Measurements from ENCODE around the gene CKLF. TPM values are rescaled to one million over a fixed set of nuclear protein-coding genes. Genes with fewer than 3 reads are reported as not detected.
A peak's percentile ranks its signal among the peaks of the same experiment; 100 is the strongest.

The CKLF gene
- total RNA-seq, 1 donor from 2014 or later, result 84.0 TPM

DNA sequence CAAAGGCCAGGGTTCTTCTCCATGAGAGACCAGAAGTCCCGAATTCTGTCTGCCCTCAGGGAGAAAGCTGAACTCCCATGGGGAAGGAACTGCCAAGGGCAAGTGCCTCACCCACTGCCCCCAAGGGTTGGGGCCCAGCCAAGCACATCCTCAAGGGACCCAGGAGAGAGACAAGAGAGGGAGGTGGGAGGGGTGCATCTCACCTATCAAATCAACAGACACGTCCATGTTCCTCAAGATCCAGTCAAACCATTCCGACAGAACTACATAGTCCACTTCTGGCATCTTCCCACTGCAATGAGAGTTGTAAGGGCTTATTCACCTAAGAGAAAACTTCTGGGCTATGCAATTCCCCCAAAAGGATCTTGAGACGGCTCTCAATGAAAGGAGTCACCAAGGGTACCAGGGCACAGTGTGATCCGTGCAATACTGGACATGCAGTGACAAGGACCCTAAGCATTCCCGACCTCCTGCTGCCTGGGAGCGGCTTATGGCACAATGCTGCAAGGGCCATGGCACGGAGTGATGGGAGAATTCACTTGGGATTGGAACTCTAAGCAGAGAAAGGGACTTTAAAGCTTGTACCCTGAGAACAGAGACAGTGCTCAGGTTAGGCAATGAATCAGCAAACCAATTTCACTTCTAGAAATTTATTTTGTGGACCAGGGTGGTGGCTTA, 34.7 kb upstream of the CKLF start:
- DNase-seq (ENCODE audit: low read depth in 2 of 2), result no peak

DNA sequence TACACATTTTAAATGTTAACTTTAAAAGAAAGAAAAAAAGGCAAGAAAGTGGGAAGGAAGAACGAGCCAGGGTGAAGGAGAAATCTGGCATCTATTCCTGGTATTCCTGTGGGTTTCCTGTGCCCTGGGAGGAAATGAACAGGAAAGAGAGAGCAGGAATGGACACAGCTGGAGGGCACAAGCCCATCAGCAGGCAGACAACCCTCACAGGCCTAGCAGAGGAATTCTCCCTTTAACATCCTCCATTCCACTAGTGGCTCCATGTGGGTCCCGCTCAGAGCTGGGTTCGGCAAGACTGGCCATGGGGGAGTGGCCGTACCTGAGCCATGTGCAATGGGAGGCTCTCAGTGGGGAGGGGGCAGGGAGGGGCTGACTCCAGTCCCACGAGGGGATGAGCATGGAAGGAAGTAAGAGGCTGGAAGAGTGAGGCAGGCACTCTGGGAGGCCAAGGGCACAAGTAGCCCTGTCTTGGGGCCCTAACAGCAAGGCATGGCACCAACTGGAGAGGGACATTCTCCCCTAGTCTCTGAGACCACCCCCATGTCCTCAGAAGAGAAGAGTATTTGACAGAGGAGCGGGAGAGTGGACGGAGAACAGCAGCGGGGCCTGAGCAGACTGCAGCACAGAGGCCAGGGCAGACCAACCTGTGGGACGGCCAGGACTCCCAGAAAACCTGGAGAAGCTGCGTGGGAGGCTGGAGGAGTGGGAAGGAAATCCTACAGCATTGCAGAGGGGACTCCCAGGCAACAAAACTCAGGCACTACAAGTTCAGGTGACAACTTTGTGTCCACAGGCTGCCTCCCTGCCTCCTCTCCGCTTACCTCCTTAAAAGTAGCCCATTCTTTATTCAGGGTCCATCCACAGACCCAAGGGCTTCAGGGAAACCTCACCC, 32.6 kb upstream of the CKLF start:
- DNase-seq (ENCODE audit: low read depth in 2 of 2), result peak in 1 of 2 donors; percentile 38

DNA sequence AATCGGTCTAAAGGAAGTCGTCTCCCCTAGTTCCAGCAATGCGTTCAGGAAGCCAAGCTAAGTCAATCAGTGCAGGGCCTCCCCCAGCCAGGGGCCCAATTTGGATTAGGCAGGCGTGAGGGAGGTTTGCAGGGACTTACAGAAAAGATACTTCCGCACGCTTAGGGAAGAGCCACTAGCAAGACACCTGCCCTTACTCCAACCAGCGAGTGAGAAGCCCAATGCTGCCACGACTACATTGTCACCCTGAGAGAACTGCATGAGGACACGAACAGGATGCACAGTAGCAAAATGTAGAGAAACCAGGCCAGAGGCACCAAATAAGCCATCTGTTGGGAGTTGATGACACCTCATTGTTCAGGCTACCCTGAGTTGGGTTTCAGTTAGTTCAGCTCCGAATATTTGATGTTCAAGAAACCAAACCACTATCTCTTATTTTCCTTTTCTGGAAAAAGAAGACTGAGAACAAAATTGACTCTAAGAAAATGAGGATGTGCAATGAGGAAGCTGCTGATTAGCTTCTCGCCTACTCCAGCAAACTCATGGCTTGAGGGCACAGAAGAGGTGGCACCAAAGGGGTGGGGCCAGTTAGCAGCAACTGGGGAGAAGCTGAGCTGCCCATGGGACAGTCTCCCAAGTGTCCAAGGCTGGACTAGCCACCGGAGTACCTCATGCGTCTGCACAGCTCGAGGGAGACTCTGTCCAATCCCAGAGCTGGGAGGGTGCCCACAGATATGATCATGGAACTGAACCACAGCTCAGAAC, 31.8 kb upstream of the CKLF start:
- DNase-seq (ENCODE audit: low read depth in 2 of 2), result no peak

DNA sequence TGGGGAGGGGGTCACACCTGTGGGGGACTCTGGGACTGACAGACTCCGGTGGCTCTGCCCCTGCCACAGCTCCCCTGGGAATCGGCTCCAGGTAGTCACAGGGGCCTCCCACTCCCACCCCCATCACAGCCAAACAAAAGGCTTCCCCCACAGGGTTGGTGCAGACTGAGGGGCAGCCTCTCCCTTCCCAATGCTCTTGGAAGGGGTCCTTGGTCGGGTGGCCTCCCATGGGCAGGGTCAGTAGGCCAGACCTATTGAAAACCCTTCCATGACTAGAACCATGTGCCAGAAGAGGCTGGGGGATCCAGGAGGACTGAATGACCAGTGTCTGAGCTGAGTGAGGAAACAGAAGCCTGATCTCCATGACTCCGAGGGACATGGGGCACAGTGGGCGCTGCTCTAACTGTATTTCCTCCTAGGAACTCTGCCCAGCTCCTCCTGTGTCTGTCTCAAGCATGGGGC, 31.1 kb upstream of the CKLF start:
- DNase-seq (ENCODE audit: low read depth in 2 of 2), result no peak

DNA sequence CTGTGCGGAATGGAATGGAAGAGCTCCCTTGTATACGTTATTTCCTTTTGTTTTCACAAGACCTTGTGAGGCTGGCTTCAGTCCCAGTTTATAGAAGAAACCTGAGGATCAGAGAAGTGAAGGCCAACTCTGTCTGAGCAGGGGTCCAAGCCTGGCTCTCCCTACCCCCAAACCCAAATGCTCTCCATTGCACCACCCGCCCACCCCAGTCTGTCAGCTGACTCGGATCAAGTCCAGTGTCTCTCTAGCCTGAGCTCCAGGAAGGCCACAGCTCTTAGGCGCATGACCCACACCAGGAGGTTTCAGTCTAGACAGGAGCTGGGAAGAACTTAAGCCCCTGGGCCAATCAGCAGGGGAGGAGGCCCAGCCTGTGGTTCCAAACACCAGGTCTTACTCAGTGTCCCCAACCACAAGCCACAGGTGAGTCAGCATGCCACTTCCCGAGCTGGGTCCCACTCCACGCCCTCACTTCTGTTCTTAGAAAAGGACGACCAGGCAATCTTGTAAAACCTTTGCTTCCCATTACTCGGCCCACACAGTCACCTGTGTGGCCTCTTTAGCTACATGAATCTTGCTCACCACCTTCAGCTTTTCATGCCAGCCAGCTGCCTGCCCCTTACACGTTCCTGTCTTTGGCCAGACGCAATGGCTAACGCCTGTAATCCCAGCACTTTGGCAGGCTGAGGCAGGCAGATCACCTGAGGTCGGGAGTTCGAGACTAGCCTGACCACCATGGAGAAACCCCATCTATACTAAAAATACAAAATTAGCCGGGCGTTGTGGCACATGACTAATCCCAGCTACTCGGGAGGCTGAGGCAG, 30.2 kb upstream of the CKLF start:
- peak in 1 of 2 donors; percentile 76 for DNase-seq (ENCODE audit: low read depth in 2 of 2)

DNA sequence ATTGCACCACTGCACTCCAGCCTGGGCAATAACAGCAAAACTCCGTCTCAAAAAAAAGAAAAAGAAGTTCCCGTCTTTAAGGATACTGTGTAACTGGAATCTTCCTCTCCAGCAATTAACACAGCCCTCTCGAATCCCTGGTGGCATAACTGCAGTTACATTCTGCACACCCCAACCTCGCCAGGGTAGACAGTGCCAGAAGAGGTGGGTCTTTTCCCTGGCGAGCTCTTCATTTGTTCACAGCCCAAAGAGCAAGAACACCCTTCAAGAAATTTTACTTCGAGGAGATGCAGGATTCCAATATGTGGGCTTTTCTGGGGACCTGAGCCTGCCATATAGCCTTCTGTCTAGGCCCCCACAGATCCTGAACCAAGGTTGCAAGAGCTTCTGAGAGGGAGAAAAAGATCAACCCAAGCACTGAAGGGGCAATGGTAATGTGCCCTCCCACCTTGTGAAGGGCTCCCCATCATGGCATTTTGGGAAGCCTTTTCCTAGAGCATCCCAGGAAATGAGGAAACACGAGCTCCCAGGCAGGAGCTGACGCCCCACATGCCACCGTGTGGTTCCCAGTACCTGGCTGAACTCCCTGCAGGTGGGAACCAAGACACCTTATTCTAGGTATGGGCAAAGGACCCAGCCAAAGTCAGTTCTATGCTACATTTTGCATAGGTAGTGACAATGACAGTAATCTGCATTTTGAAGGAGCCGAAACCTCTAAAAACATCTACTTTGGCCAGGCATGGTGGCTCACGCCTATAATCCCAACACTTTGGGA, 29.4 kb upstream of the CKLF start:
- DNase-seq (ENCODE audit: low read depth in 2 of 2), result no peak

DNA sequence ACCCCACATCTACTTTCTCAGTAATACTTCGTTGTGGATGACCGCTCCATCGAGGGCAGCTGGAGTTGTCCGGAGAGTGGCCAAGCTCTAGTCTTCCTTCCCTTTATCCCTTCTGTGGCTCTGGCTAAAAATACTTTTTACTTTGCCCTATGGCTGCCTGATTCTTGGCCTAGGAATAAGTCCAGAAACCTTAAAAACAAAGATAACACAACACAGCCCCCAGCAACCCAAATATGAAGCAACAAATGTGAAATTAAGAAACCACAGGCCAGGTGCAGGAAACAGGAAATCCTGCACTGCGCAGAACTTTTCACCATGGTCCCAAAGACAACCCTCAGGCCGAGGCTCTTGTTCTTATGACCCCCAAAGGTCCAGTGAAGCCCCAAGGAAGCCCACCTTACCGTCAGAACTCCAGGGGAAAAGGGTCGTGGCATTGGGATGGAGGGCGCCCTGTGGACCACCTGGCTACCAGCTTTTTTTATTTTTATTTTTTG, 28.5 kb upstream of the CKLF start:
- peak in 1 of 2 donors; percentile 48 for DNase-seq (ENCODE audit: low read depth in 2 of 2)

DNA sequence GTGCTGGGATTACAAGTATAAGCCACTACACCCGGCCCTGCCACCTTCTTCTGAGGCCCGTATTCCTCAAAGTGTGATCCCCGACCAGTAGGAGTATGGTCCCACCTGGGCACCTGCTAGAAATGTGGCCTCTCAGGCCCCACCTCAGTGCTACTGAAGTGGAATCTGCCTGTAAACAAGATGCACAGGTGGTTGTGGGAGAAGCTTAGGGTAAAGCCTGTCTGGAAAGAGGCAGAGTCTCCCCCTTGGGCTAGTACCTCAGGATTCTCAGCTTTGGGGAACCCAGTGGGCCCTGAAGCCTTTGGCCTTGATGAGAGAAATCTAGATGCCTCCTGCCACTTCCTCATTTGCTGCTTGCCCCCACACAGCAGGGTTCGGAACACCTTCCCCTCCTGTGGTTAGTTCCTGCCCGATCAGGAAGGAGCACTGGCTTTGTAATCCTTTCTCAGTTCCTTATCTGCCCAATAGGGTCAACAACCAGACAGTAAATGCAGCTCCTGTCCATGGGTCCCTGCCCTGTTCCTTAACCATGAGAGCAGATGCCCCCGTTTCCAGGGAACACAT, 27.7 kb upstream of the CKLF start:
- no peak for DNase-seq (ENCODE audit: low read depth in 2 of 2)

DNA sequence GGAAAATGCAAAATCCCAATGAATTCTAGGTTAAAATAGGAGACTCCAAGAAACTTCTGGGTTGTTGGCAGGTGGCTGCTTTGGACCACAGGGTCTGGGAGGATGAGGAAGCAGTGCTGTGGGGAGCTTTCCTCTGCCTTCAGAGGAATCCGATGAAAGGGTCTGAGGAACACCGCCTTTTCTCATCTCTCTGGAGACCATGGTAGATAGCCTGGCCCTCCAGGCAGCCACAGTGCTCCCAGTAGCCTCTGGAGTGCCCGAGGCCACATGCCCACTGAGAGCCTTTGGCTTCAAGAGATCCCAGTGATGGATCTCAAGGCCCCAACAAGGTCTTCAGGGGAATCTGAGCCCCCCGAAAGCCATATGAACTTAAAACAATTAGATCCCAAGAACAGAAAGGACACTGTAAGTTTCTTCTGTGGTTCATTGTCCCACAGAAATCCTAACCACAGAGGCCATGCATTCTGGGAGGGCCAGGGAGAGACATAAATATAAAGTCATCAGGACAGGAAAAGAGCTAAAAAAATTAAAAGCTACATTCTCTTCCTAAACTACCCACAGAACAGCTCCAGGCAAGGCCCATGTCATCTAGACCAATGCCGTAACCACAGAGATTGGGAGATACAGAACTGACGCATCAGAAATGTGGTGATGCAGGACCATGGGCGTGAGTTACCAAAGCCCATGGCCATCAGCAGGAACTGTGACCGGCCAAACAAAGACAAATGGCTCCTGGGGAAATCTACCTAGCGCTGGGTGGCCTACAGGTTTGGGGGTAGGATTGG, 26.8 kb upstream of the CKLF start:
- DNase-seq (ENCODE audit: low read depth in 2 of 2), result no peak

DNA sequence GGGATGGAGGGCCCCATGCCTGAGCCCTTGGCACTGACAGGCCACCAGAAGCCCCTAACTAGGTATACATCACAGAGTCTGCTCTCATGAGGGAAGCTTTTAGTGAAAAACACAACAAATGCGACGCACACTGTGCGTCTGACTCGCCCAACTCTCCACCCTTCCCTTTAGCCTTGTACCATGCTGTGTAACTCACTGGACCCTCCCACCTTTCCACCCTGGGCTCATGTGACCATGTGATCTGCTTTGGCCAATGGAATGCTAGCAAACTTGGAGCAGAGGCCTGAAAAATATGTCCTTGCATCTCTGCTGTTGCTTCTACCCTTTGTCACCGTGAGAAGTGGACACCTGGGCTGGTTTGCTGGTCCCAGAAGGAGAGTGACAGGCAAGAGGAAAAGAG, 24.1 kb upstream of the CKLF start:
- no peak for DNase-seq (ENCODE audit: low read depth in 2 of 2)

DNA sequence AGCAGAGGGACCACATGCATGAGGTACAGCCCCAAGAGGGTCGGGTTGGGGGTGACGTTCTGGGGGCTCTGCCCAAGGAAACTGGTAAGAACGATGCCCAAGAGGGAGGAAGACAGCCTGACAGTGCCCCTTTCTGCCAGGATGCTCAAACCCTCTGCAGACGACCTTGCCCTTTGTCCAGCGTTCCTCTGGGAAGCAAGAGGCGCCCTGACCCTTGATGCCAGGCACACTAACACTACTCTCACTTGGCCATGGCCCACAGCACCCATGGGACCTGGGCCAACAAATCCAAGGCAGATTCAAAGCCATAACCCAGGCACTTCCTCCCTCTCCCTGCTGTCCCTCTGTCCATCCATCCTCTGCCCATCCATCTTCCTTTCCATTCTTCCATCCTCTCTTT, 22.9 kb upstream of the CKLF start:
- no peak for DNase-seq (ENCODE audit: low read depth in 2 of 2)

DNA sequence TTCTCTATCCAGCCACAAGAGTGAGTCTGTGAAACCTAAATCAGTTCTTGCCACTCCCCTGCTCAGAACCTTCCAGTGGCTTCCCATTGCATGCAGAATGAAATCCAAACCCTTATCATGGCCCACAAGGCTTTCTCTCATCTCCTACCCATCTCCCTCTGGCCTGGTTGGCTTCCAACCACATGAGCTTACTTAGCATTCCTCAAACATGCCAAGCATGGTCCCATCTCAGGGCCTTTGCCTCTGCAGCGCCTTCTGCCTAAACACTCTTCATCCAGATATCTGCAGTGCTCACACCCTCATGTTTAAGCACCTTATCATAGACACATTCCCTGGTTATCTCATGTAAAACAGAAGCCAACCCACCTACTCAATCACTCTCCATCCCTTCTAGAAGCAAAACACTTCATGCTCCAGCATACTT, 18.0 kb upstream of the CKLF start:
- DNase-seq (ENCODE audit: low read depth in 2 of 2), result no peak

DNA sequence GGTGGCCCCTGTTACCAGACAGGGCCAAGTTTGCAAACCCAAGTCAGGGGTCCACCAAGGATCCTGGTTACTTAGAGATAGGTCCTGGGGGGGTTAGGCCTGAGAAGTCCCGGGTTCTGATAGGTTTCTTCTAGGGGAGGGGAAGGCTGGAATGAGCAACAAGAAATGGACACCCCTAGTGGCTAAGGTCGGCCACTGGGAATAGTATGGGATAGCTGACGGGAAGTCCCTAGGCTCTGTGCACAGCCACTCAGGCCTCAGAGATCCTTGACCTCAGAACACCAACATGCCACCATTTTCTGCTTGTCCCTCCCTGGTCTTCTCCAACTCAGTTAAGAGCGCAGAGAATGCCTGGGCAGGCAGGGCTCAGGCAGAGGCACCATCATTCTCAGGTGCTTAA, 15.9 kb upstream of the CKLF start:
- DNase-seq (ENCODE audit: low read depth in 2 of 2), result no peak

DNA sequence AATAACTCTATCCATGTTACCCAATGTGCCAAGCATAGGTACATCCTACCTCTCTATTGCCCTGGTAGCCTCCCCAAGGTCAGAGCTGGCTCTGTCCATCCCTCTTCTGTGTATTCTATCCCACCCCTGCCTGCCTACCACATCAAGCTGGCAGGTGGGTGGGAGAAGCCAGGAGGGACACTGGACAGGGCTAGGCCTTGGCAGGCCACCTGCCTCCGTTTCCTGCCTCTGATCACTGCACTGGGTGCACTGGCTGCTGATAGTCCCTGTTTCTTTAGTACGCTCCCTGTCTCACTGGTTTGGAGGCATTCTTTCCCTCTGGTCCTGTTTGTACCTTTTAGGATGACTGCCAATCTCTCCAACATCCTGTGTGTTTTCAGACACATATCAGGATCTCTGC, 15.1 kb upstream of the CKLF start:
- no peak for DNase-seq (ENCODE audit: low read depth in 2 of 2)

DNA sequence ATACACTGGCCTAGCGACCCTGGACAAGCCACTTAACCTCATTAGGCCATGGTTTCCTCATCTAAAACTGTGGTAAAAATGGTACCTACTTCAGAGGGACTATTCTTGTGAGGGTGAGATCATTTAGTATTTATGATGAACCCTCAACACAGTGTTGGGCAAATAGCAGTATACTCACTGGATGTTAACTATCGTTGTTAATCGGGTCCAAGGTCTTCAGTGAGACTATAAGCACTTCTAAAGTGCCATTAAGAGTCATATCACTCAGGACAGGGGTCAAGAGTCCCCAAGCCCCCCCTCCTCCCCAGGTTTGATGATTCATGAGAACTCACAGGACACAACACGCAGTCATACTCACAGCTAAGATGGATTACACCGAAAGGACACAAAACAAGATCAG, 13.5 kb upstream of the CKLF start:
- DNase-seq (ENCODE audit: low read depth in 2 of 2), result no peak

DNA sequence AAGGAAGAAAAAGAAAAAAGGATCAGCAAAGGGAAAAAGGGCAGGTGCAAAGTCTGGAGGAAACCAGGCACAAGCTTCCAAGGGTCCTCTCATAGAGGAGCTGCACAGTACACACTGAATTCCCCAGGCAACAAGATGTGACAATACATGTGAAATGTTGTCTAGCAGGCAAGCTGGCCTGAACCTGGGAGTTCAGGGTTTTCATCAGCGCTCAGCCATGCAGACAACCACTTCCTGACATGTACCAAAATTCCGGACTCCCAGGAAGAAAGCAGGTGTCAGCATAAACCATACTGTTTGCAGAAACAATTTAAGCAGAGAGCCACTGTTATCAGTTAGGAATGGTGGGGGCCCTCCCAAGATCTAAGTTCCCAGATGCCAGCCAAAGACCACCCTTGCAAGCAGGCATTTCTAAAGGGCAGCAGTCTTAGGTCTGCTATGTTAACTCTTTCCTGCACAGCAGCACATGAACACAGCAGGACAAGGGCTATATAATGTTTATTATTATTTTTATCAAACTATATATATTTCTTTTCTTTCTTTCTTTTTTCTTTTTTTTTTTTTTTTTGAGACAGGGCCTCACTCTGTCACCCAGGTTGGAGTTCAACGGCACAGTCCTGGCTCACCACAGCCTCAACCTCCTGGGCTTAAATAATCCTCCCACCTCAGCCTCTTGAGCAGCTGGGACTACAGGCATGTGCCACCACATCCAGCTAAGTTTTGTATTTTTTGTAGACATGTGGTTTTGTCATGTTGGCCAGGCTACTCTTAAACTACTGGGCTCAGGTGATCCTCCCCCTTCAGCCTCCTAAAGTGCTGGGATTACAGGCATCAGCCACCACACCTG, 12.5 kb upstream of the CKLF start:
- DNase-seq (ENCODE audit: low read depth in 2 of 2), result no peak

DNA sequence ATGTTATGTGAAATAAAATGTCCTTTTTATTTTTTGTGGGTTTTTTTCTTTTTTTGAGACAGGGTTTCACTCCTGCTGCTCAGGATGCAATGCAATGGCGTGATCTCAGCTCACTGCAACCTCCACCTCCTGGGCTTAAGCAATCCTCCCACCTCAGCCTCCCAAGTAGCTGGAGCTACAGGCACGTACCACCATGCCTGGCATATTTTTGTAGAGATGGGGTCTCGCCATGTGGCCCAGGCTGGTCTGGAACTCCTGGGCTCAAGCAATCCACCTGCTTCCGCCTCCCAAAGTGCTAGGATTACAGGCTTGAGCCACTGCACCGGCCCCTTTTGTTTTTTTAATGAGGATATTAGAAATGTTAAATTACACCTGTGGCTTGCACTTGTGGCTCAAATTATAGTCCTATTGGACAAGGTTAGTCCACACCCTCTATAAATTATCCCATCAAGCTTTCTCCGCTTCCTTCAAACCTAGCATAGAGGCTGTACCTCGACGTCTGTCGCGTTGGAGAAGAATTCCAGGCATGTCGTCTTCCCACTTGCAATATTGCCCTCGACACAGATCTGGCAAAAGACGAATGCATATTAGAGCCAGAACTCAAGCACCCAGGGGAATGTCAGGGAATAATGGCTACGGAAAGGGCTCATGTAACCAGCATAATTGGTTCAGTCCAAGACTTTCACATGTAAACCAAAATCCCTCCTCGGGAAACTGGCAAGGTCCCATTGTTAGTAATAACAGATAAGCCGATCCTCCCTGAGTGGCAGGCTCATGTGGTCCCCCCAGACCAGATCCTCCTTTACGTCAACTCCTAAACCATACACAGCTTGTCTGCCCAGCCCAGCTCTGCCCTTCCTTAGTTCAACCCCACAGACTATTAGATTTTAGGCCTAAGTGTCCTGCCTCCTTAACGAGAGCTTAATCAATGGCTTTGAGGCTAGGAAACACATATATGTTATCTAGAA, 10.7 kb upstream of the CKLF start:
- DNase-seq (ENCODE audit: low read depth in 2 of 2), result no peak

Measured in dermis microvascular lymphatic vessel endothelial cell (primary cell).